Neural crest cell (in vitro differentiated cells): Measurements from ENCODE around the gene NOL4L. TPM values are rescaled to one million over a fixed set of nuclear protein-coding genes. Genes with fewer than 3 reads are reported as not detected.
A peak's percentile ranks its signal among the peaks of the same experiment; 100 is the strongest.

Experiments
- DNase-seq: peaks from one replicate; pipeline ENCODE4 v3.0.0; 2021; ENCODE audit warnings: low read depth, mixed read lengths, low spot score
- H3K27ac Mint-ChIP-seq: one replicate; pipeline ENCODE4 v1.8.0; 2021; ENCODE audit warnings: mild to moderate bottlenecking, mixed read lengths; ENCODE audit not compliant: unreplicated experiment
- H3K27me3 Mint-ChIP-seq: 2 replicates; pipeline ENCODE4 v1.8.0; 2021; ENCODE audit warnings: low read depth, mild to moderate bottlenecking, mixed read lengths
- H3K36me3 Mint-ChIP-seq: 2 replicates; pipeline ENCODE4 v1.8.0; 2021; ENCODE audit warnings: low read depth, mild to moderate bottlenecking, mixed read lengths
- H3K4me1 Mint-ChIP-seq: 2 replicates; pipeline ENCODE4 v1.8.0; 2021; ENCODE audit warnings: mixed read lengths
- H3K4me3 Mint-ChIP-seq: one replicate; pipeline ENCODE4 v1.8.0; 2021; ENCODE audit warnings: mild to moderate bottlenecking, mixed read lengths
- H3K9me3 Mint-ChIP-seq: 2 replicates; pipeline ENCODE4 v1.8.0; 2021; ENCODE audit warnings: mixed read lengths
- CTCF ChIP-seq: fragments of 200-600 bp; sonication (generic); conservative IDR thresholded peaks from 2 replicates; pipeline ENCODE4 v1.5.0; 2021; ENCODE audit warnings: antibody characterized with exemption, mild to moderate bottlenecking
- total RNA-seq: library from RNA; stranded (reverse); gene quantifications from 2 replicates; pipeline ENCODE4 v1.2.1, GENCODE V29; 2021

The NOL4L gene
- total RNA-seq, 1 donor from 2014 or later, result 52.3 TPM

GRCh38 chr20:32559205-32559752 lies 25.9 kb downstream of the NOL4L start:
- Mint-ChIP-seq H3K4me3 (peak overlapping the region; percentile 12), H3K36me3 (no peaks in the 10 kb centered on the region), H3K27me3 (no peaks in the 10 kb centered on the region), H3K4me1 (peaks cover 47% of the 10 kb centered on the region), H3K27ac (peak overlapping the region; percentile 64), H3K9me3 (no peaks in the 10 kb centered on the region)
- no peak for TF ChIP-seq CTCF
- DNase-seq, result no peak

GRCh38 chr20:32558526-32558925 lies 26.6 kb downstream of the NOL4L start:
- Mint-ChIP-seq H3K27ac (no peak overlapping the region), H3K27me3 (no peaks in the 10 kb centered on the region), H3K36me3 (no peaks in the 10 kb centered on the region), H3K9me3 (no peaks in the 10 kb centered on the region), H3K4me3 (no peak overlapping the region), H3K4me1 (peaks cover 47% of the 10 kb centered on the region)
- DNase-seq, result no peak
- no peak for TF ChIP-seq CTCF

- no peaks in the 10 kb centered on the region for H3K27me3 Mint-ChIP-seq
- TF ChIP-seq CTCF, result no peak
- H3K36me3 Mint-ChIP-seq, result no peaks in the 10 kb centered on the region
- H3K9me3 Mint-ChIP-seq, result no peaks in the 10 kb centered on the region
- H3K27ac Mint-ChIP-seq, result no peak overlapping the region
- no peak overlapping the region for H3K4me3 Mint-ChIP-seq
- no peak for DNase-seq
- peaks cover 42% of the 10 kb centered on the region for H3K4me1 Mint-ChIP-seq
These were observed 27.8 kb downstream of the NOL4L start for GRCh38 chr20:32557319-32557718.

- Mint-ChIP-seq H3K4me1 (peaks cover 36% of the 10 kb centered on the region), H3K27ac (peak overlapping the region; percentile 63), H3K4me3 (no peak overlapping the region), H3K36me3 (no peaks in the 10 kb centered on the region), H3K9me3 (no peaks in the 10 kb centered on the region), H3K27me3 (no peaks in the 10 kb centered on the region)
- no peak for TF ChIP-seq CTCF
- DNase-seq, result no peak
These were observed 28.6 kb downstream of the NOL4L start for GRCh38 chr20:32556312-32557184.

GRCh38 chr20:32555584-32555983 lies 29.5 kb downstream of the NOL4L start:
- no peaks in the 10 kb centered on the region for H3K36me3 Mint-ChIP-seq
- peaks cover 27% of the 10 kb centered on the region for H3K4me1 Mint-ChIP-seq
- no peak overlapping the region for H3K27ac Mint-ChIP-seq
- no peaks in the 10 kb centered on the region for H3K27me3 Mint-ChIP-seq
- H3K9me3 Mint-ChIP-seq, result no peaks in the 10 kb centered on the region
- TF ChIP-seq CTCF, result no peak
- no peak overlapping the region for H3K4me3 Mint-ChIP-seq
- no peak for DNase-seq
